GM21360 (cell line): ENCODE results near the gene ATXN1.
"Not testable (repeated sequence)": the region's sequence is repeated elsewhere in the genome, so short reads cannot be mapped to it uniquely, and the experiment has no call there.

Experiments
- ATAC-seq: cut with Tn5 transposase; IDR thresholded peaks from one replicate; pipeline ENCODE4 v1.9.1; 2021; ENCODE audit warnings: mild to moderate bottlenecking, moderate library complexity; ENCODE audit not compliant: unreplicated experiment

The ATXN1 gene

DNA sequence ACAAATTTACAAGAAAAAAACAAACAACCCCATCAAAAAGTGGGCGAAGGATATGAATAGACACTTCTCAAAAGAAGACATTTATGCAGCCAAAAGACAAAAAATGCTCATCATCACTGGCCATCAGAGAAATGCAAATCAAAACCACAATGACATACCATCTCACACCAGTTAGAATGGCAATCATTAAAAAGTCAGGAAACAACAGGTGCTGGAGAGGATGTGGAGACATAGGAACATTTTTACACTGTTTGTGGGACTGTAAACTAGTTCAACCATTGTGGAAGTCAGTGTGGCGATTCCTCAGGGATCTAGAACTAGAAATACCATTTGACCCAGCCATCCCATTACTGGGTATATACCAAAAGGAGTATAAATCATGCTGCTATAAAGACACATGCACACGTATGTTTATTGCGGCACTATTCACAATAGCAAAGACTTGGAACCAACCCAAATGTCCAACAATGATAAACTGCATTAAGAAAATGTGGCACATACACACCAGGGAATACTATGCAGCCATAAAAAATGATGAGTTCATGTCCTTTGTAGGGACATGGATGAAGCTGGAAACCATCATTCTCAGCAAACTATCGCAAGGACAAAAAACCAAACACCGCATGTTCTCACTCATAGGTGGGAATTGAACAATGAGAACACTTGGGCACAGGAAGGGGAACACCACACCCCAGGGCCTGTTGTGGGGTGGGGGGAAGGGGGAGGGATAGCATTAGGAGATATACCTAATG, 58.5 kb downstream of the ATXN1 start:
- not testable (repeated sequence) for ATAC-seq

DNA sequence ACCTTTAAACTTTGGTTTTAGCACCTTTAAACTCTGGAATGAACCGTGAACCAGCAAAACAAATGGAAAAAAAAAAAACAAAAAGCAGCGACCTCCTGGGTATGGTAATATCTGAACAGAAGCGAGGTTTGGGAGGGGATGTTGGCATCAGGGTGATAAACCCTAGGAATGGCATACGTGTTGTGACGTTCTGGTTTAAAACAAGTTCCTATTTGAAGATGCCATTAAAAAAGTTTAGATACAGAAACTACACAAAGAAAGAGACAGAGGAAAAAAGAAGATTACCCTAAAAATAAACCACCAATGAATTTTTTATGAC, 60.4 kb downstream of the ATXN1 start:
- no peak for ATAC-seq

DNA sequence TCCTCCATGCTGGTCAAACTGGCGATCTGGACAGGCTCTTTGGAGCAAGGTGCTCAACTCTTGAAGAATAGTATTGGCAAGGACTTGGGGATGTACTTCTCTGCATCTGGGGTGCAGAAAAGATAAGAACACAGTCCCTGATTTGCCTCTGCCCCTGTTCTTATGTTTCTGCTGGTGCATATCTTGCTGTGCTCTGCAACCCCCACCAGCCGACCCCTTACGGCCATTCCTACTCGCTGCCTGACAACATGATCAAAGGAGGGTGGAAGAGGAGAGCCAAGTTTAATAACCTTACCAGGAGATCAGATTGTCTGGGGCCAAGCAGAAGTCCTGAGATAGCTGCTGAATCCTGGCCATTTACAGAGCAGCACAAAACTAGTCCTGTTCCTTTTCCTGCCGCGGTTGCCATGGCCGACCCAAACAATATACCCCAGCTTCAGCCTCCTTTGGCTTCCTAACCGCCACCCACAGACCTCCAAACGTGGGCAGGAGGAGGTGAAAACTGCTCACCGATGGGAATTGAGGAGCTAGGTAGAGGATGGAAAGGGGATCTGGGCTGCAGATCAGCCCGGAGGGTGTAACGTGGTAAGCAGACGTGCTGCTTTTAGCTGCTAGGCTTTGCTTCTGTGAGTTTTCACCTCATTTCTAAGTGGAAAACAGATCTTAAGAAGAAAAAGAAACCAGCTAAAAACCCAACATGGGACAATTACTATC, 60.9 kb downstream of the ATXN1 start:
- no peak for ATAC-seq

DNA sequence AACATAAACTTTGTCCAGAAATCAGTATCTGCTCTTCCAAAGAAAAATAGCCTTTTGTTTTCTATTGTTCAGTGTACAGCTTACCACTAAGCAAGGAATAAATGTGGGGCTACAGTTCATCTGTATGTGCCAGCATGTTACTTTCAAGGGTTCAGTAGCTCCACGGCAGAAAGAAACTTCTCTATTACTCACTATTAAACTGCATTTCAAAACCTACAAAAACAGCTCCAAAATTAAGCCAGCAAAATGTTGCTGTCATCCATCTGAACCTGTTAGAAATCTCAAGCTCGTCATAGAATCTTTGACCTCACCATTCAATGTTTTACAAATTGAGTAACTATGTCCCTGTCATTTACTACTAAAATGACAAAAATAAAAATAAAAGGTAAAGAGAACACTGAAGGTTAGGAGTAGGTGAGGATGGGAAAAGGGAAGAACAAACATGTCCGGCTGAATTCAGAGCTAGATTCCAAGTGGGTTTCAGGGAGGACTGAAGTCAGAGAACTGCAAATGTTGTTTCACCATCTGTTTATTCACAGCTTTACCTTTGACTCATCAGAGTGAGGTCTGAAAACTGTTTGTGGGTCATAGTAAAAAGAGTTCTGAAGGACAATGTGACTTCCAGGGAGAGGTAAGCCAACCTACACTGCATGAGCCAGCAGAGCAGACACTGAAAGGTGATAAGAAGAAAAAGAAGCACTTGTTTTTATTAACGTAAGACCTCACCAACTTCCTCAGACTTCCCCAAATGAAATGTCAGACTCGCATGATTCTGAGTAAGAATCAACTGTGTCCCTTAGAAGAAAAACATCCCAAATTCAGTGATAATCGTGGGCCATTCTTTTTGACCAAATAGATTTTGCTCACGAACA, 62.0 kb downstream of the ATXN1 start:
- no peak for ATAC-seq

DNA sequence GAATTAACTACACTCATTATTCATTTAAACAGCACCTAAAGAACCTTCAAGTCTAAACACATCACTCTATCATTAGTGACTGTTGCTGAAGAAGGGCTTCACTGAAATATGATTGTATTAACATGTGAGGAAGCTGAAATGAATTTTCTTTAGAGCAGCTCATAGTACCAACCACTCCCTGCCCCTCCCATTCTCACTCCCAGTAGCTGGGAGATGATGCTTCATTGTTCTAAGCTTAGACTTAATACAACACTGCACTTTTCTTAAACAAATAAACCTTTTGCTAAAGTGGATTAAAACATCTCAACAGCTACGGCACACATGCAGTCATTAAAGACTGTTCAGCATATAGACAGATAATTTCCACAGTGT, 63.1 kb downstream of the ATXN1 start:
- no peak for ATAC-seq

DNA sequence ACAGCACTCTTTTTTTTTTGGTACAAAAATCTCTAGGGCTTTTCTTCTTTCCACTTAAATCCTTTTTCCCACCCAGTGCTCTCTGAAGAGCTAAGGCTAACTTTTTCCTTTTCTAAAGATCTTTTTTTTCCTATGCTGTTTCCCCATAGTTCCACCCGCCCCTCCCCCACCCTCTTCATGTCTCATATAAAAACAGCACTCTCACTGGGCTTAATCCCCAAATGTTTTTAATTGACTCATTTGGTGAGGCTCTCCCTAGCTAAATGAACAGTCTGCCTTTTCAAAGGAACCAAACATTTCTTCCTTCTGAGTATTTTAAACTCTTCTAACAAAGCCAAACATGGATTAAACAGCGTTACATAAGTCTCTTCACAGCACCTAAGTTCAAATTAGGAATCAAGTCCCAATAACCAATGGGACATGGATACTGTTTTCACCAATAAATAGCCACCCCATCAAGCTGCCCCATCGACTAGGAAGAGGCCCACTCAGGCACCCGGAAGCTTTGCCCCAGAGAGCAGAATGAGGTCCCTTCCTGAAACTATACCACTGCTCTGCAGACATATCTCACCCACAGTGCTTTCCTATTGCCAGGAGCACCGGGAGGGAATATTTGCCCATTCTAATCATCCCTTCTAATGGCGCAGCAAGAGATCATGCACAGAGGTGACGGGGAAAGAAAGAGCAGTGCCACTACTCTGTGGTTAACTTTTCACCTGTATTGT, 63.7 kb downstream of the ATXN1 start:
- no peak for ATAC-seq

DNA sequence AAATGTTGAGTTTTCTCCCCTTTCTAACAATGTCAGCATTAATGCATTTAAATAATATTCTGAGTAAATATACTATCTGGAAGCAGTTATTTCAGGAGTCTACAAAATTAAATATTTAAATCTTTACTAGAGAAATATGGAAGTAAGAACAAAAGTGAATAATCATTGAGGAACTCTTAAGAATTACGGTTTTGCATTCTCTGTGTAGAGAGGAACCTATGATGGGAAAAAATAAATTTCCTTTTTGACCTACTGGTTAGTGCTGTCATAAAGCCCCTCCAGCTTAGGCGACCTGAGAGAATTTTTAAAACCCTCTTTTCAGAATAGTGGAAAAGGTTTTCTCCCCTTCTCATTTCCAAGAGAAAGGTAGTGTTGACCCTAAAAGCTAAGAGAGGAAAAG, 64.8 kb downstream of the ATXN1 start:
- ATAC-seq = no peak

DNA sequence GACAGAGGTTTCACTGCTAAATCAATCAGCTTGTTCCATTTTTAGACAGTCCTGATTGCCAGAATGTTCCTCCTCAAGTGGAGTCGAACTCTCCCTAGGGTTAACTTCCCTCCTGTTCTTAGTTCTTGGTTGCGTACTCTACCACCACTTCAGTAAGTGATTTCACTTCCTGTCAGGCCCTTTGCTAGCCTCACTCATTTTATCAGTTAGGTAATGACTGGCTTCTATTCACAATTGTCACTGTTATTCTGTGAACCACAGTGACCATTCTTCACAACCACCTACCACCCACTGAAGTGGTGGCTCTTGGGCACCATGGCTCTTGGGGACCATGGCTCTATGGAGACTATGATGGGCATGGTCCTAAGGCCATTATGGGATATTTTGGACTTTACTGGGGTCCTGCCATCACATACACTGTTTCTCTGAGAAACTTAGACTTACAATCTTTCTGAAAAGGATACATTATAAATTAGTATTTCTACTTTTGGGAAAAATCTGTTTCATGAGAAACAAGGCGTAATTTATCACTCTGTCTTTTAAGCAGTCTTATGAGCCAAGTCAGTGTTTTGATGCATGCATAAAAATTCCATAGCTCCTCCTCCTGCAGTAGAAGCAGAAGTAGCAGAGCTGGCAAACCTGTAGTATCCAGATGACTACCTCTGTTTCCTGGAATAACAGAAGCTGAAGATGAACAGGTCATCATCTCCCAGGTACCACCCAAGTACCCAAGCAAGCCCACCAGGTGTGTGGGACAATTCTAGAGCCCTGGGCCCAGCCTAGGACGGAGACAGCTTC, 66.3 kb downstream of the ATXN1 start:
- ATAC-seq = peak; percentile 59

DNA sequence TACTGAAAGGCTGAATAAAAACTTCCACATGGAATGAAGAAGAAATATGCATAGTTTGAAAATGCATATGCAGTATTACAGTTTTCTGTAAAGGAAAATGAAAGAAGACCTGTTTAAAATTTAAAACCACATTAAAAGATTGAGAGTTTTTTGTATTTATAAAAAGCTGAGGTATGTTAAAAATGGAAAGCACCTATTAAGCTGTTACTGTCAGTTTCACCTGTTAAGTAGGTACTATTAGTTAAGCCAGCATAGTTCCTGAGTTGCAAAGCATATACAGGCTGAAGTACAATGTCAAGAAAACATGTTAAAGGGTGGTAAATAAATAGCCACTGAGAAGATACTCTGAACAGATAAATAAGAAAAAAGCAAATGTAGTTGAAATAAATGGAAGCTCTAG, 69.9 kb downstream of the ATXN1 start:
- no peak for ATAC-seq

DNA sequence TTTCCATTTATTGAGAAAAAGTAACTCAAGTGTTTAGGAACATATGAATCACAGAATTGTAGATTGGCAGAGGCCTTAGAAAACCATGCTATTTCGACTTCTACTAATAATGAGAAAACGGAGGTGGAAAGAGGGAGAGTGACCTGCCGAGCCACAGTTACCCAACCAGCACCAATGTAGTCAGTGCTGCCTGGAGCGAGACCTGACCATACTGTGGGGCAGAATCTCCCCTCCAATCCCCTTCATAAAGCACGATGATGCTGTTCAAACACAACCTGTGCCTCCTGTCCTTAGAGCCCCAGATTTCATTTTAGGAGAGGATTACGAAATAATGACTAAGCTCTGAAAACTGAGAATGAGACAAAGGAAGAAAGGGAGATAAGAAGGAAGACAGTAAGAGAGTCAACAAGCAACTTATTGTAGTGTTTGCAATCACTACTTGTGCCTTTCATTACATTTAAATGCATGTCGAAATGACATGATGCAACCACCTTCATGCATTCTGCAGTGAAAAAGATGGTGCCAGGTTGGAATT, 70.6 kb downstream of the ATXN1 start:
- peak; percentile 82 for ATAC-seq

DNA sequence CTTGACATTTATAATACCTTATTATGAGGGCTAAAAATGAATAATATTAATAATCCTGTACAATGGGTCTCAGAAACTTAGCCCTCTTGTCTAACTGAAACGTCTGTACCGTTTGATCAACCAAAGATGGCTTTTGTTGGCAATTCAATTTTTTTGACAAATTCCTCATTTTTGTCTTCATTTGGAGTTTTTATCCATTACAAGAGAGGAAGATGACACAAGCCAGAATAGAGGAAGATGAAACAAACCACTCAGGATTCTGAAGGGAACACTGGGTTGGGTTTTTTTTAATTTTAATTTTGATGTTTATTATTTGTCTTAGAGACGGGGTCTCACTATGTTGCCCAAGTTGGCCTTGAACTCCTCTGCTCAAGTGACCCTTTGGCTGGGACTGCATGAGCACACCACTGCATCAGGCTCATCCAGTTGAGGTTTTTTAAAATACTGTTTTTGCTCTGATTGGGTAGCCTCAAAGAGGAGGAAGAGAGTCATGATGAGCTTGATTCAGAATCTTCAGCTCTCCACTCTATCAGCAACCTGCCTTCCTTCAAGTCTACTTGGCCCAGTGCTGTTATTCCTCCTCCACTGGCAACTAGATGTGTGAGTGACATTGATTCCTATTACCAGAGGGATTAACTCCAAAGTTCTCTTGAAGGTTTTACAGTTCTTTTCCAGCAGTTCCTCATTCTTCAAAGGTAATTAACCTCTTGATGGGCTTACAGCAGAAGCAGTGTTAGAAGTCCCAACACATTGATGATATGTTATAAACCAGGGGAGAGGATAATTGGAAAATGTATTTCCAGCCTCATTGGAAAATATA, 71.3 kb downstream of the ATXN1 start:
- ATAC-seq = no peak

DNA sequence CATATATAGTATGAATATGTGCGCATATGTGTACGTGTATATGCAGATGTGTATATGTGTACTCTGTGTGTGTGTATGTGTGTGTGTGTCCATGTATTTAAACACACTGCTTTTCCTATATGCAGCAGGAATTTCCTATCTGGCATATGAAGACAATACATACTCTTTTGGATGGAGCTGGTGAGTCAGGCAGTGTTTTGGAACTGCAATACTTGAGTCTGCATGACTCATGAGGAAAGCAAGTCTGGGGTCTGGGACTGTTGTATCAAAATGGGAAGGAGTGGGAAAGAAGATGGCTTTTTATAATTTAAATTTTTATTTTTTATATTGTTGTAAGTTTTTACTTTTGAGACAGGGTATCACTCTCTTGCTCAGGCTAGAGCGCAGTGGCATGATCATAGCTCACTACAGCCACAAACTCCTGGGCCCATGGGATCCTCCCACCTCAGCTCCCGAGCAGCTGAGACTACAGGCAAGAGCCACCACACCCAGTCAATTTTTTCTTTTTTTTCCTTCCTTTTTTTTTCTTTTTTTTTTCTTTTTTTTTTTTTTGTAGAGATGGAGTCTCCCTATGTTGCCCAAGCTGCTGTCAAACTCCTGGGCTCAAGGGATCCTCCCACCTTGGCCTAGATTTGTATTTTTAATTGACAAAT, 72.2 kb downstream of the ATXN1 start:
- ATAC-seq = no peak

DNA sequence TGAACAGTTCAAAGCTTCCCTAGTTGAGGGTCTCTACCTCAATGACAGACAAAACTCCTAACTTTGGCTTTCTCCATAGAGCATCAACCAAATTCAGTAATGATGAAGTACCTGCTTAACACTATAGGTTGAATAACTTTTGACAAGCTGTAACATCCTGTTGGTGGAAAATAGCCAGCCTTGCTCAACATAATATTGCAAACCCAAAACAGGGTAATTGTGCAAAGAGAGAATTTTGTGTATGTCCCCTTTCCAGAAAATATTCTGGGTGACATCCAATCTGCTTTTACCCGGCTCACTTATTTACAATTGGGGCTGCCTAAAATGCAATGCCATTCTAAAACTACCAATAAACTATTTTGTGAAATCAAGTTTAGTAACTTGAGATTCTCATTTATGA, 72.8 kb downstream of the ATXN1 start:
- no peak for ATAC-seq

DNA sequence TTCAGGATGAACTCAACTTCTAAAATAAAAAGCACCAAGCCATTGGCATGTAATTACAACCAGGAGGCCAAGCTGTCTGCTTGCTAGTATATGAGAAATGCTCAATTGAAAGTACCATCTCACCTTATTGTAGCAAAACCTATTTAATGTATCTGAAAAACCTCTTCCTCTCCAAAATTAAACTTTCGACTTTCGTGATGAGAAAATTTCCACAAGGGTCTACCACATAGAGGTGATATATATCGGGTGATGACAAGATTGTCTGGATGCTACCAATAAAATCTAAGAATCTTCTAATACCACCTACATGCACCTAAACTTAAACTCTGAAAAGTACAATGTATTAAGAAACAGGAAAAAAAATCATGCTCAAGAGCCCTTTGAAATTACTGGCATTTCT, 74.2 kb downstream of the ATXN1 start:
- ATAC-seq = no peak

DNA sequence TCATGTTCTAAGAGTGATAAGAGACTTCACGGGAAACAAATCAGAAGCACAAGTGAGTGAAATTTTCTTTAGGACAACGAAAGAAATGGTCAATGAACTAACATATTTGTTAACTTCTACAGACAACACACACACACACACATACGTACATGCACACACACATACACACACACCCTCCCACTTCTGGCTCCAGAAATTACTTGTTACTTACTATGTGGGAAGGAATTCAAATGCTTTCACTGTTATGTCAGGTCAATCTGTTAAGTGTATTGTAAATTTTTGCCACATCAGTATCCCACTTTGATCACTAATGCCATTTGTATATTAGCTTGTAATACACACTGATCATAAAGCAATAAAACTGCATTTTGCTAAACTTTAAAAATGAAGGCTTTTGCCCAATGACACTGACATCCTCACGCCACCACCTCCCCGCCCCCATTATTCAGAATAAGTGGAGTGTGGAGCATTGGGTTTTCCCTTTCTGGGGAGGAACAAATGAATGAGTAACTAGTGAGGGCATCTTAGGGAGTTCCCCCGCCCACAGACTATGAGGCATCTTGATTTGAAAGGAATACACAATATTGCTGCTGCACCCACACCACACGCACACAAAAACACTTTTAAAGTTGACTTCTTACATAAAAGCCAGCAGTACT, 76.2 kb downstream of the ATXN1 start:
- ATAC-seq = peak; percentile 68

DNA sequence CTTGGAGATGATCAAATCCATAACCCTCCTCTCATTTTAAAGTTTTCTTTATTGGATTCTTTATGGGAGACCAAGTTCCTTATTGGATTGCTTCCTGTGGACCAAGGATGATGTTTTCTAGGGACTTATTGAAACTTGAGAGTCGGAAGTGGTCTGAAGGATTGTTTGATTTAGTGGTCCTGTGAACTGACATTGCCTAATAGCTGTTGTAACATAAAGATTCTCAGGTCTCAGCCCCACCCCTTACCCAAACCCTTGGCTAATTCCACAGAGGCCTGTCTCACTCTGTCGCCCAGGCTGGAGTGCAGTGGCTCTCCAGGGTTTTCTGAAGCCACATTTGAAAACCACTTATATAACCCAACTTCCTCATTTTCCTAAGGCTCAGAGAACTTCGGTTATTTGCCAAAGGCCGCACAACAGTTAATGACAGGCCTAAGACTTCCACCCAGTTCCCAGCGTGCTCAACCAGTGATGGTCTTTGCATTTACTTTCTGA, 77.0 kb downstream of the ATXN1 start:
- ATAC-seq = no peak

DNA sequence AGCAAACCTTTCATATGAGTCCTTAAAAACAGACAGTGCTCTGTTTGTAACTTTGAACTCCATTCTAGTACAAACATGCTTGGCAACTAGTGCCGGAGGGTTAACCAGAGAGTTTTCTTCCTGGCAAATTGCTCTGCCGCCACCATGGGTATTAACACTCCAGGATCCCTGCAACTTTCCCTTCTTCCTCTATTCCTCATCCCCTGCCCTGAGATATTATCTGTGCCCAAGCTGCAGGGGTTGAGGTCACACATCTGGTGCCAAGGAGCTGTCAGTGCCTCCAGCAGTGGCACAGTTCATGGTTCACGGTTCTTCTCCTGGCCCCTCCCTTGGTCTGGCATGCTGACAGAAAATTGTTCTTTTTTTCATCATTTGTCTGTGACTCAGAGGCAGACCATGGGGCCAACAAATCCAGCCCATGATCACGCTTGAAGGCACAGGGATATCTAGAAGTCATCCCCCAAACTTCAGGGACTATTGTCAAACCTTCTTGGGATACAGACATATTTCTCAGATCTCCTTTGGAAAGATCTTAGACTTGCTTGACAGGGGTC, 77.5 kb downstream of the ATXN1 start:
- ATAC-seq = no peak
